HG03558 (cell line): ENCODE results near the gene CPSF4.

ENCODE experiments used
- ATAC-seq: cut with Tn5 transposase; IDR thresholded peaks from one replicate; pipeline ENCODE4 v1.9.1; 2021; ENCODE audit warnings: moderate number of reproducible peaks; ENCODE audit not compliant: unreplicated experiment; ENCODE audit errors: extremely low read depth

CPSF4 gene

GRCh38 chr7:99446096-99446495 is 7.4 kb downstream of the CPSF4 start:
- ATAC-seq: no peak

DNA sequence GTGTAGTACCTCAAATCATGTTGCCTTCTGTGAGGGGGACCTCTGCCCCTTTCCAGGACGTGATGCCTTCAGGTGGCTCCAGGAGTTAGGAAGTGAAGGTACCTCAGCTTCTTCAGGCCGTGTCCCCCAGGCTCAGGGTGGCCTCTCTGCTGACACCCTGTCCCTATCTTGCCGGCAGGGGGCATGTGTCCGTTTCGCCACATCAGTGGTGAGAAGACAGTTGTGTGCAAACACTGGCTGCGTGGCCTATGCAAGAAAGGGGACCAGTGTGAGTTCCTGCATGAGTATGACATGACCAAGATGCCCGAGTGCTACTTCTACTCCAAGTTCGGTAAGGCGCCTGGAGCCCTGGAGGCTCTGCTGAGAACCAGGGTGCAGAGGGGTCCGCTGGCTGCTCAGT is 9.2 kb downstream of the CPSF4 start:
- no peak for ATAC-seq

DNA sequence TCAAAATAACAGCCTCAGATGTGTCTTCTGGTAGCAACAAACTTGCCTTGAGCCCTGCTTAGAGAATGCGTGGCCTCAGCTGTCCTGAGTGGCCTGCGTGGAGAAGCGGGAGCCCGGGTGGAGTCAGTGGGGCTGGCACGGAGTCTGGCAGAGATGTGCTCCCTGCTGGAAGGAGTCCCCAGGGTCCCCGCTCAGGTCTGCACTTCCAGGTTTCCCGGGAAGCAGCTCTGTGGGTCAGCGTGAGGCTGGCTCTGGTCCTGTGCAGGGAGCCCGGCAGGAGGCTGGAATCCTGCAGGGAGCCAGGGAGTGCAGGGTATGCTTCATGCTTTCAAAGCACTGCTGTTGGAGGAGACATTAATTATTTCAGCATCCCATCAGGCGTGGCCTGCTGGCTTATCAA is 10.1 kb downstream of the CPSF4 start:
- no peak for ATAC-seq

- ATAC-seq: no peak
These were observed 10.6 kb downstream of the CPSF4 start for GRCh38 chr7:99449326-99449725.

DNA sequence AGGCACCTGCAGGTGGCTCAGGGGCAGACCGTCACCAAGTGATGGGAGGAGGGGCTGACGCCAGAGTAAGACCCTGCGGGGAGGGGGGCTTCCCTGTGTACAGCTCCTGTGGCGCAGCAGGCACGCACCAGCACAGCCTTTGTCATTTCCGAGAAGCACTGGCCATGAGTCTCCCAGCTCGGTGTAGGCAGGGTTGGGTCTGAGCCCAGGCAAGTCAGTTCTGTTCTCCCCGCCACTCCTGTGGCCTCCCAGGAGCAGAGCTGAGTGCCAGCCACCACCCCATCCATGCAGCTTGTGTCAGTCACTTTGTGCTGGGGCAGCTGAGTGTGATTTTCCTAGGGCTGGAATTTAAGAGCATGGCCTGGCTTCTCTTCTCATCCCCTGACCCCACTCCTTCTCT is 13.2 kb downstream of the CPSF4 start:
- no peak for ATAC-seq

GRCh38 chr7:99452541-99452940 is 13.8 kb downstream of the CPSF4 start:
- ATAC-seq: no peak

DNA sequence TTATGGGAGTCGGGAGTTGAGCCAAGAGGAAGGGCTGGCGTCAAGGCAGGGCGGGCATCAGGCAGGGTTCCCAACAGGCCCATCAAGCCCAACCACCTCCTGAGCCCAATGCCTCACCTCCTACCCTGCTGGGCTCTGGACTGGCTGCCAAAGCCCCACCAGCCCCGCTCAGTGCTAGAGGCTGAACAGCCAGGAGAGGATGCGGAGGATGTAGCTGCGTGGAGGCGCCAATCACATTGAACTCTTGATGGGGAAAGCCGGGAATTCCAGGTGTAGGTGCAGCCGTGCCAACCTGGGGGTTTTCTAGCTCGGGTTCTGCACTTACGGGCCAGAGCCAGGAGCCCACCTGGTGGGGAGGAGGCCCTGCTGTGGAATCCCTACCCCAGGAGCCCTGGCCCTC is 14.4 kb downstream of the CPSF4 start:
- ATAC-seq: no peak

DNA sequence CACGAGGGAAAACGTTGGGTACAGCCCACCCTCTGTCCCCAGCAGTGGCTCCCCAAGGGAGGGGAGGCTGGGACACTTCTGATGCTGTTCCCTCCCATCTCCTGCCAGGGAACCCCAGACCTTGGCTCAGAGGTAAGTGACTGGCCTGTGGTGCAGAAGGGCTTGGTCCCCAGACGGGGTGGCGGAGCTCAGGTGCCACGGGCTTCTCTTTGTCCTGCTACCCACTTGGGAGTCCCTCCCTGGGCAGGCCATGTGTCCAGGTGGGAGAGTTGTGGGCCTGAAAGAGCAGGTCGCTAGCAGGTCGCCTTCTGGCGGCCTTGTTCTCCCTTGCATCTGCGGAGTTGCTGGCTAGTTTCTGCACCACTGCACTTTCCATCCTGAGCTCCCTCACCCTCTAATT is 17.1 kb downstream of the CPSF4 start:
- ATAC-seq: no peak

- ATAC-seq: no peak
These were observed 17.5 kb downstream of the CPSF4 start for GRCh38 chr7:99456288-99456687.

DNA sequence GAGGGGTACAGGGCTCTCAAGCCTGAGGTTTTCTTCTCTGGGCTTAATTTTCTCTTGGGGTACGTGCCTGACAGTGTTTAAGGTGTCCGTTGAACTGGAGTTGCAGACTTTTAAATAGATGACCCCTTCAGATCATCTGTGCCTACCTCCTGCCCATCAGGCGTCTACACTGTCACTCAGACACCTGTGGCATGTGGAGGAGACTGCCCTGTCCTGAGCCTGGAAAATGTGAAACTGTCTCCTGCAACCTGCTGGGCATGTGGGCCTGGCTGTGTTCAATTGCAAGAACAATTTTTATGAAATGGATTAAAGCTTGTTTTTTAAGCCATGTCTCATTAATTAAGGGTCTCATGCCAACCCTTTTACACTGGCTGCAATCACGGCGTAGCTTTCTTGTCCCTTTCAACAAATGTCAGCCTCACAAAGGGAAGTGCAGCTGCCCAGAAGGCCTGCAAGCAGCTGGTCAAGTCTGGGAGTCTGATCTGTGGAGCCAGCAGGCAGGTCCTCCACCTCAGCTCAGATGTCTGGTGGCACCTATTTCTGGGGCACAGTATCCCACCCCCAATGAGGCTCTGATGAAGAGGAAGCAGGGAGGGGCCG is 18.4 kb downstream of the CPSF4 start:
- ATAC-seq: no peak

DNA sequence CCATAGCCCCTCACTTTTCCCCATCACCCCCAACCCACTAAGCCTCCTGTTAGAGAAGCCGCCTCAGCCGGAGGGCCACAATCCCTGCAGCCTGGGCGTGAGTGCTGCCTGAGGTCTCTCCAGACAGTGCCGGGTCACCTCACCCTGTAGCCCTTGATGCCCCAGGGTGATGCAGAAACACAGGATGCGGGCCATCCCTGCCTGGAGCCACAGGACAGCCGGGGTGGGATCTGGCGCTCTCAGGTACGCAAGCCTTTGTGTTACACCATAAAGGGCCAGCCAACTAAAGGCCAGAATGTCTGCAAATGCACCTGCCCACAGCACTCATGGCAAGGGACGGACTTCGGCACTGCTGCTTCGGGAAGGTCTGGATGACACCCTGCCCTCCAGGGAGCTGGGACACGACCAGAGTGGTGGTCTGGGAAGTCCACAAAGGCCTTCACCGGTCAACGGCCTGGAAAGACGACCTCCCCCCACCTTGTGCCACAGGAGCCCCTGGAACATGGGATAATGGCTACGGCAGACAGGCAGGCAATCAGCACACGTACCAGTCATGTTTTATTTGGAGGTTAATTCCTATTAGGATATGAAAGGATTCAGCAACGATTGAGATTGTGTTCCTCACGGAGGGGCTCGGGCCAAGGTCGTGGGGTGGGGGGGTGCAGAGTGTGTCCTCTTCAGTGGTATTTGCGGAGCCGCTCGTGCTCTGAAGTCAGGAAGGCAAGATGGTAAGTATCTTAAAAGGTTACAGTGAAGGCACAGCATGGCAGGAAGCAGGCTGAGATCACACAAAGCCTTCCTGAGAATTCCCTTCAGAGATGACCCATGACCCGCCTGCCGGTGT is 19.1 kb downstream of the CPSF4 start:
- ATAC-seq: no peak

DNA sequence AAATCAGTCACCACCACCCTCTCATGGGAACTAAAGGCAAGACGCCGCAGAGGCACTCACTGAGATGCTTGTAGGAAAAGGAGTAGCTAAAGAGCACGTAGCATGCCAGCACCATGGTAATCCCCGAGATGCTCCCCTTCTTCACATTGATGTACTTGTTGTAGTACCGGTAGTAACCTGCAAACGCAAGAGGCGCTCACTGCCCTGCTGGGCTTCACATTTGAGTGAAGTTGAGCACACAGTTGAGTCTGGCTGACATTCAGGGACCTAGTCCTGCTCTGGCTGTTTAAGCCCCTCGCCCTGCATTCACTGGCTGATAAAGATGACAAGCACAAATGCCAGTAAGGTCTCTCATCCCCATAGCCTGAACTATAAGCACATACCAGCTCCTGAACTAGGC is 20.3 kb downstream of the CPSF4 start:
- ATAC-seq: no peak

DNA sequence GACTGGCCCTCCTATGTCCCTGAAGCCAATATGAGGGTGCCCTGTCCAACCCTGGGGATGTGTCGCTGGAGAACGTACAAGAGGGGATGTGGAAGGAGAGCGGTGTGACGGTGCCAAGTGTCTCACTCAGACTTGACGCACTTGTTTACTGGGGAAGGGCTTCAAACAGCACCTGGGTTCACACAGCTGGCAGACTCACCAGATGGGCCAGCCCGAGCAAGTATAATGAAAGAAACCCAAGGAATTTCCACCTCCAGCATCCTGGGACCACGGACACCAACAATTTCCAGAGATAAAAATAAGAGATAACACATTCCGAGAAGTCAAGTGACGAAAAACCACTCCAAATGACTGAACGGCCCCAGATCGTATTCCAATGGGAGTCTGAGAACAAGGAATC is 21.9 kb downstream of the CPSF4 start:
- no peak for ATAC-seq

- ATAC-seq: no peak
These were observed 22.5 kb downstream of the CPSF4 start for GRCh38 chr7:99461221-99461620.

DNA sequence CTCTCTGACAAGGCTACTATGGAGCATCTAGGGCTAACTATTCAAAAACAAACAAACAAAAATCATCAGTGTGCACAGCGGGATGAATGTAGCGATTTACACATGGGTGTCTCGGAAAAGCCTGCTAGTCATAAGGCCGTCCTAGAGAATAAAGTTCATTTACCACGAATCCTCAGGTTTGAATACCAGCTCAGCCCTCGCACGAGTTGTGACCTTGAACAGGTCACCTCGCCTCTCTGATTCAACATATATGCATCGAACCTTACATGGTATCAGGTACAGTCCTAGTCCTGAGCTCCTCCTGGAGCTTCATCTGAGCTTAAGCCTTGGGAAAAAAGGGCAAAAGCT is 26.7 kb downstream of the CPSF4 start:
- ATAC-seq: no peak

DNA sequence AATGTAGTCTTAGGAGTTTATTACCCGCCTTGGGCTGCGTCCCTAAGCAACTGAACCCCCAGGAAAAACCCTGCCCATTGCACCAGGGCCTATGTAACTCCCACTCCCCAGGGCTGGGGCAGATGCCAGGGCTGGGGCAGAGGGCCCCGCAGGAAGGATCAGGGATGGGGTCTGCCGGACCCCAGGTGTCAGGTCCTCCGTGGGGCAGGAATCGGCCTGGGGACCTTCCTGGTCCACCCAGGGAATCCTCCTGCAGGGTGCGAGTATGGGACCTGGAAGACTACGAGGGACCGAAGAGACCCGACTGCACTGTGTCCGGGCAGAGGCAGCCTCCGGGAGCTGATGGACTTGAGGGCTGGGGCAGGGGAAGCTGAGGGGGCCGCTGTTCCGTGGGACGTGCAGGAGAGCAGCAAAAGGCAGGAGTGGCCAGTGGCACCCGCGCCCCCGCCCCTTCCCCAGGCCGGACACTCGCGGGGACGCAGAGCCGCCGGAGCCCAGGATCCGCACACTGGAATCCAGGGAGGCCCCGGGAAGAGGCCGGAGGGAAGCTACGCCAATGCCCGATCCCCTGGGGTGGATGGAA is 29.7 kb downstream of the CPSF4 start:
- no peak for ATAC-seq

- no peak for ATAC-seq
These were observed 30.8 kb downstream of the CPSF4 start for GRCh38 chr7:99469381-99470065.

DNA sequence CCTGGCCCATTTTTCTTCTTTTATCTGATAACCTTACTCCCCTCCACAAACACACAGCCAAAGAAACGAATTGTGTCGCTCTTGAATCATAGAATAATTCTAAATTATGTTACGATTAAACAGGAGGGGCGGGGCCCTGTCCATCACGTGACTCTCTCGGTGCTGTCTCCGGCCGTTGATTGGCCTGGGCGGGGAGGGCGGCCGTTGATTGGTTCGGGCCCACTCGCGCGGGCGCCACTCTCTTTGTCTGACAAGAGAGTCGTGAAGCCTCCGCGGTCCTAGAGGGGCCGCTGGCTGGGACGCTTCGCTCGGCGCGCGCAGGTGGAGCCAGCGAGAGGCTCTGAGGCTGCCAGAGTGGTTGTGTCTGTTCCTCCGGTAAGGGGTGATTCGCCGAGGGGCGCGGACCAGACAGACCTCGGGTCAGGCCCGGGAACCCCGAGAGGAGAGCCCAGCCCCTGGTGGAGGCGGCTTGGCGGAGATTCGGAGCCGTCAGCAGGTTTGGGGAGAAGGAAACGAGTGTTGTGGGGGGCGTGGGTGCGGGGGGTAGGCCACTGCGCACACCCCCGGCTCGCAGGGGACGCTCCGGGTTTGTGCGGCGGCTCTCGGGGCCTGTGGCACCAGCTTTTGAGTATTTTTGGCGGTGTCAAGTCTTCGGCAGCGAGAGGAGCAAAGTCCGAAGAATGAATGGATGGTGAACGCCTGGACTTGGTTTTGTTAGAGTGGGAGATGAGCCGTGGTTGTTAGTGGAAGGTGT is 34.0 kb downstream of the CPSF4 start, which contains the start of gene ZNF789:
Gene ZNF789 (plus strand): TSS at position 330 of the 754 bp plus-strand sequence. CDS start 3,567 bp downstream, outside the sequence.
- peak; percentile 76 for ATAC-seq

- ATAC-seq: no peak
These were observed 34.5 kb downstream of the CPSF4 start for GRCh38 chr7:99473315-99473596.

DNA sequence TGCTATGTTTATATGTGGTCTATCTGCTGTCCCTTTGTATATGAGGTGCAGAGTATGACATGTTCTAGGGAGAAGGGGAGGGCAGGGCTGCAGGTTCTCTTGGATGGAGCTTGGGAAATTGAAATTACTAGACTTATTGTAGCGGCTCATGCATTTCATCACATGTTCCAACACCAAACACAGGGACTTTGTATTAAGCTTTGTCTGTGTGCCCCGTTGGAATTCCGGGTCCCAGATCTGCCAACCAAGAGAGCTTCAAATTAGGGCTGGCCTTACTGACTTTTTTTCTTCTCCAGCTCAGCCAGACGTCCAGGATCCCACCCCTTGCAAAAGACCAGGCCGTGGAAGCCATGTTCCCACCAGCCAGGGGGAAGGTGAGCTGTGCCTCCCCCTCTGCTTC is 37.4 kb downstream of the CPSF4 start:
- ATAC-seq: no peak
